SU-DHL-6 (cell line): ENCODE measurements around the gene TRAT1.

Source experiments
- EZH2phosphoT487 ChIP-seq: fragments of 200-600 bp; sonication (generic), shearing (Covaris generic); conservative IDR thresholded peaks from 2 replicates; pipeline ENCODE4 v1.6.1; 2018; ENCODE audit warnings: mild to moderate bottlenecking, antibody characterized with exemption, low read length, moderate library complexity, mixed read lengths
- TF ChIP-seq, protein P1 (sequence below): fragments of 200-600 bp; sonication (generic); IDR thresholded peaks from one replicate; pipeline ENCODE4 v1.5.1; 2017; ENCODE audit warnings: antibody characterized with exemption, mild to moderate bottlenecking, low read length, moderate library complexity; ENCODE audit not compliant: insufficient read depth, poor library complexity, severe bottlenecking

DNA sequence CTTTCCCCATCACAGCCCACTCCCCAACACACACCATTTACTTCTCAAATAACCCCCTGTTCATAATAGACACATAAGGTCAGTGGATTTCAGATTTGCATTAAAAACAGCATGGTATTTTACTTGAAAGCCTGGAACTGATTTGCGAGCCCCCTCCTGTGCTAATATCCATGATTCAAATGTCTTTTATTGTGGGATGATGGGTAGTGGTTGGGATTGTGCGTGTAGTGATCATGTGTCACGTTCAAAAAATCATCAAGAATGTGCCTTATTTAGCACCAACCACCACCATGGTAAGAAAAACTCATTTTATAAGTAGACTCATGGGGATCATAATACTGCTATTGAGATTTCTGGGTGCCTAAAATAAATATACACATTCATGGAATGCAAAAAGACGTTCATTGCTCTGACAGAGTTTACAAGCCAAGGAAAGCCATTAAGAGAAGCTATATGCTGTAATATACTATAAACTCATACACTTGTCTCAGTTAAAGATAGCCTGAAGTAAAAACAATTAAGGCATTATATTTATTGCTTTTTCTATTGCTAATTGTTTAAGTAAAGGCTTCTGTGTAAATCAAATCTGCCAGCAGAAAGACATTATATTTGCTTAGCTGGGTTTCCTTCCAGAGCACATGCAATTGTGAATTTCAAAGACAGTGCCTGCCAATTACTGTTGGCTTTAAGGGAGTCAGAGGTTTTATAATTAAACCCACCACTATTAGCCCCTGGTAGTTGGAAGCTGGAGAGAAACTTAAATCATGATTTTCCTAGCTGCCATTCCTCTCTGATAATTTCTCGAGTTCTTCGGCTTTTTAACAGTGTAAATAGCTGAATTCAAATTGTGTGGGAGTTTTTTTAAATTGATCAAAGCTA lies 4.0 kb downstream of the TRAT1 start:
- TF ChIP-seq, protein P1, sequence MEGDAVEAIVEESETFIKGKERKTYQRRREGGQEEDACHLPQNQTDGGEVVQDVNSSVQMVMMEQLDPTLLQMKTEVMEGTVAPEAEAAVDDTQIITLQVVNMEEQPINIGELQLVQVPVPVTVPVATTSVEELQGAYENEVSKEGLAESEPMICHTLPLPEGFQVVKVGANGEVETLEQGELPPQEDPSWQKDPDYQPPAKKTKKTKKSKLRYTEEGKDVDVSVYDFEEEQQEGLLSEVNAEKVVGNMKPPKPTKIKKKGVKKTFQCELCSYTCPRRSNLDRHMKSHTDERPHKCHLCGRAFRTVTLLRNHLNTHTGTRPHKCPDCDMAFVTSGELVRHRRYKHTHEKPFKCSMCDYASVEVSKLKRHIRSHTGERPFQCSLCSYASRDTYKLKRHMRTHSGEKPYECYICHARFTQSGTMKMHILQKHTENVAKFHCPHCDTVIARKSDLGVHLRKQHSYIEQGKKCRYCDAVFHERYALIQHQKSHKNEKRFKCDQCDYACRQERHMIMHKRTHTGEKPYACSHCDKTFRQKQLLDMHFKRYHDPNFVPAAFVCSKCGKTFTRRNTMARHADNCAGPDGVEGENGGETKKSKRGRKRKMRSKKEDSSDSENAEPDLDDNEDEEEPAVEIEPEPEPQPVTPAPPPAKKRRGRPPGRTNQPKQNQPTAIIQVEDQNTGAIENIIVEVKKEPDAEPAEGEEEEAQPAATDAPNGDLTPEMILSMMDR, result no peak
- no peak for TF ChIP-seq EZH2phosphoT487
